GM12878 (cell line): Measurements from ENCODE around the gene MYO6. TPM values are rescaled to one million over a fixed set of nuclear protein-coding genes. Genes with fewer than 3 reads are reported as not detected.

Source experiments
- ATAC-seq: fragments of 200-7000 bp; cut with Tn5 transposase; 3 replicates; pipeline ENCODE4 v1.9.1; 2020; ENCODE audit warnings: mild to moderate bottlenecking, moderate library complexity
- BruUV-seq: library from RNA; stranded (reverse); fragments of 400-500 nt; replicated peaks from 2 replicates; lab custom pipeline; 2021; lab: Mats Ljungman, UMichigan
- CTCF ChIA-PET: fragments of 300-600 bp; sonication (Branson Sonifier 250); formaldehyde crosslinking; extraction: SDS; loops from one replicate; lab custom pipeline; 2021; ENCODE audit warnings: inconsistent platforms; lab: Yijun Ruan, JAX
- POLR2A ChIA-PET: fragments of 350-600 bp; formaldehyde crosslinking; extraction: SDS; loops from one replicate; lab custom pipeline; 2021; ENCODE audit warnings: inconsistent platforms; lab: Charles Lee
- RAD21 ChIA-PET: fragments of 300-600 bp; sonication (Branson Sonifier 250); formaldehyde crosslinking; loops from one replicate; lab custom pipeline; 2023; ENCODE audit warnings: antibody characterized with exemption; ENCODE audit not compliant: unreplicated experiment; lab: Charles Lee
- SMC1A ChIA-PET: fragments of 300-600 bp; sonication (Branson Sonifier 250); formaldehyde crosslinking; loops from one replicate; lab custom pipeline; 2023; ENCODE audit not compliant: unreplicated experiment, uncharacterized antibody; lab: Charles Lee
- DNase-seq: peaks from one replicate; pipeline ENCODE4 v3.0.0-alpha.2; 2011; ENCODE audit warnings: low read depth, low spot score
- FAIRE-seq: peaks from 3 replicates; lab custom pipeline; 2011; peaks lifted over from hg19 to GRCh38; lab: Jason Lieb, UNC
- H2AFZ ChIP-seq: 2 replicates; pipeline ENCODE4 v1.6.0; 2011; ENCODE audit warnings: low read depth, low read length, control low read depth; ENCODE audit not compliant: control insufficient read depth
- H3K27ac ChIP-seq: 2 replicates; pipeline ENCODE4 v1.5.1; 2011; ENCODE audit warnings: control low read depth; ENCODE audit not compliant: control insufficient read depth, insufficient read depth
- H3K27me3 ChIP-seq, 2 experiments: replicated peaks in 1 of 2; 2 replicates each; pipeline versions ENCODE4 v1.6.0 to v1.6.1; 2011; ENCODE audit warnings: low read length in 1 of 2; ENCODE audit not compliant: control insufficient read depth in 2 of 2, insufficient read depth in 2 of 2
- H3K36me3 ChIP-seq, 2 experiments: 2 replicates each; pipeline ENCODE4 v1.5.1; 2011; ENCODE audit warnings: low read length in 1 of 2; ENCODE audit not compliant: control insufficient read depth in 2 of 2, insufficient read depth in 2 of 2
- H3K4me1 ChIP-seq: 2 replicates; pipeline ENCODE4 v1.6.1; 2011; ENCODE audit warnings: mild to moderate bottlenecking, low read length, moderate library complexity, mixed read lengths; ENCODE audit not compliant: control insufficient read depth, insufficient read depth
- H3K4me2 ChIP-seq: 2 replicates; pipeline ENCODE4 v1.6.0; 2011; ENCODE audit warnings: control low read depth; ENCODE audit not compliant: control insufficient read depth, insufficient read depth
- H3K4me3 ChIP-seq: fragments of 200-600 bp; sonication (generic); 2 replicates; pipeline ENCODE4 v1.5.1; 2016
- H3K79me2 ChIP-seq: 2 replicates; pipeline ENCODE4 v1.6.0; 2011; ENCODE audit warnings: low read length; ENCODE audit not compliant: control insufficient read depth, insufficient read depth
- H3K9ac ChIP-seq: 2 replicates; pipeline ENCODE4 v1.8.0; 2011; ENCODE audit warnings: low read length, control low read depth, mixed read lengths; ENCODE audit not compliant: control insufficient read depth, insufficient read depth
- H3K9me3 ChIP-seq: replicated peaks from 3 replicates; pipeline ENCODE4 v1.5.1; 2011; ENCODE audit warnings: mild to moderate bottlenecking, low read length; ENCODE audit not compliant: control insufficient read depth, insufficient read depth
- H4K20me1 ChIP-seq: 2 replicates; pipeline ENCODE4 v1.6.0; 2011; ENCODE audit not compliant: control insufficient read depth, insufficient read depth
- BMI1 ChIP-seq: fragments of 450-650 bp; IDR thresholded peaks from 2 replicates; pipeline ENCODE4 v1.6.1; 2016; ENCODE audit warnings: mild to moderate bottlenecking, moderate library complexity, borderline replicate concordance
- E2F4 ChIP-seq: IDR thresholded peaks from 2 replicates; pipeline ENCODE4 v1.6.1; 2012; ENCODE audit warnings: low read depth, low read length, improper control_type of control experiment
- ELK1 ChIP-seq: IDR thresholded peaks from 2 replicates; pipeline ENCODE4 v1.6.1; 2012; ENCODE audit warnings: low read depth, low read length, improper control_type of control experiment
- EP300 ChIP-seq, 2 experiments: fragments of 150-350 bp in 1 of 2; IDR thresholded peaks; 2 replicates each; pipeline ENCODE4 v1.6.1; 2011 to 2012; ENCODE audit warnings: low read depth in 2 of 2, low read length in 2 of 2, borderline replicate concordance in 1 of 2, improper control_type of control experiment in 1 of 2, inconsistent platforms in 1 of 2; ENCODE audit not compliant: control insufficient read depth in 1 of 2
- EZH2 ChIP-seq: IDR thresholded peaks from 2 replicates; pipeline ENCODE4 v1.6.1; 2012; ENCODE audit warnings: low read depth, mild to moderate bottlenecking, control low read depth, inconsistent platforms, low read length, borderline replicate concordance; ENCODE audit not compliant: control insufficient read depth
- MYB ChIP-seq: fragments of 150-350 bp; IDR thresholded peaks from 2 replicates; pipeline ENCODE4 v1.6.1; 2014; ENCODE audit warnings: mild to moderate bottlenecking, low read depth, low read length, borderline replicate concordance
- NFYB ChIP-seq: IDR thresholded peaks from 2 replicates; pipeline ENCODE4 v1.6.1; 2011; ENCODE audit warnings: low read depth, mild to moderate bottlenecking, low read length, improper control_type of control experiment, moderate library complexity; ENCODE audit not compliant: insufficient read depth
- PKNOX1 ChIP-seq: fragments of 450-650 bp; IDR thresholded peaks from 2 replicates; pipeline ENCODE4 v1.6.1; 2016; ENCODE audit warnings: mild to moderate bottlenecking
- RBBP5 ChIP-seq: fragments of 200-600 bp; sonication (generic); conservative IDR thresholded peaks from 2 replicates; pipeline ENCODE4 v1.6.1; 2016
- RFX5 ChIP-seq: IDR thresholded peaks from 2 replicates; pipeline ENCODE4 v1.6.1; 2011; ENCODE audit warnings: low read depth, low read length, improper control_type of control experiment
- SMC3 ChIP-seq: IDR thresholded peaks from 2 replicates; pipeline ENCODE4 v1.6.1; 2011; ENCODE audit warnings: low read length, improper control_type of control experiment, borderline replicate concordance
- WGBS: methylation state at CpG from one replicate; pipeline ENCODE4 v1.1.6; 2016; ENCODE audit warnings: low lambda C conversion rate; ENCODE audit not compliant: insufficient replicate concordance, insufficient coverage; ENCODE audit errors: missing lambda C conversion rate; 5-methylcytosine and 5-hydroxymethylcytosine counted together
- in situ Hi-C: fragments of 300-500 bp; cut with MboI; formaldehyde crosslinking; loops from 9 replicates; pipeline ENCODE4 v1.14.3; 2018; ENCODE audit warnings: mixed read lengths
- intact Hi-C: fragments of 100-400 bp; cut with micrococcal nuclease; formaldehyde crosslinking; loops from one replicate; pipeline ENCODE4 v1.14.2; 2022; ENCODE audit not compliant: unreplicated experiment
- polyA plus RNA-seq, 11 experiments: library from polyadenylated mRNA; depleted of rRNA in 4 of 11; unstranded in 6 of 11; stranded (reverse) in 5 of 11; fragments of >200 nt; fragmentation: Nextera tagmentation in 4 of 11; fragmentation: Illumina TruSeq in 1 of 11; extraction: Ambion mirVana in 4 of 11; extraction: Trizol in 1 of 11; gene quantifications; 1 replicate in 1 of 11; 2 replicates in 10 of 11; pipeline versions ENCODE4 v1.2.1 to v1.2.3, GENCODE V29; 2011 to 2016; ENCODE audit warnings: inconsistent platforms in 2 of 11, missing spikeins in 2 of 11, low read depth in 1 of 11
- total RNA-seq, 4 experiments: library from RNA; depleted of rRNA in 3 of 4; stranded (reverse); fragments of >200 nt in 3 of 4; fragmentation: Illumina TruSeq in 1 of 4; extraction: Trizol in 1 of 4; gene quantifications; 2 replicates each; pipeline versions ENCODE4 v1.2.1 to v1.2.3, GENCODE V29; 2013 to 2021

The MYO6 gene
- total and polyA plus RNA-seq, 10 of the 15 experiments (the other 5 are each of a cell fraction or from before 2014, with no cell fraction given) = 7.9 to 30.4 (median 16.8) TPM

- CTCF ChIA-PET = interaction anchor here (0.6 to 7.3 kb wide), 18 partner anchors 8 to 1522 kb away, joined by 3 to 75 read pairs (median 5); no protein-coding TSS in a partner anchor
- H2AFZ ChIP-seq = peak overlapping the region; percentile 72; the same call in 1 of the 2 replicates
- no peaks in the 10 kb centered on the region; the same call in 1 of the 2 replicates for H3K4me1 ChIP-seq
- H3K9ac ChIP-seq = no peak overlapping the region
- H3K4me2 ChIP-seq = peak overlapping the region; percentile 95
- TF ChIP-seq EZH2 = no peak
- TF ChIP-seq ELK1 = no peak
- SMC1A ChIA-PET = interaction anchor here (0.9 to 4.0 kb wide), 6 partner anchors 11 to 922 kb away, joined by 3 to 19 read pairs (median 4); no protein-coding TSS in a partner anchor
- RAD21 ChIA-PET = interaction anchor here (1.5 kb wide), 1 partner anchor 926 kb away, joined by 7 read pairs; no protein-coding TSS in a partner anchor
- intact Hi-C loops = loop anchor here (2.0 to 10.0 kb wide), 6 partner anchors 232 to 1529 kb away; partner anchors contain the start of gene HTR1B
- H3K4me3 ChIP-seq = peak overlapping the region; percentile 14; the same call in 1 of the 2 replicates
- DNase-seq = no peak
- H3K79me2 ChIP-seq = no peaks in the 10 kb centered on the region
- in situ Hi-C loops = loop anchor here (10.0 to 25.0 kb wide), 2 partner anchors 927 to 1529 kb away; partner anchors contain the start of gene HTR1B
- no peaks in the 10 kb centered on the region for H3K9me3 ChIP-seq
- no peaks in the 10 kb centered on the region for H4K20me1 ChIP-seq
- POLR2A ChIA-PET = no interaction called here
- no peak; the same call in 1 of the 3 replicates for ATAC-seq
- no peak overlapping the region for H3K27ac ChIP-seq
- BruUV-seq = no TSS peak
- H3K36me3 ChIP-seq = no peaks in the 10 kb centered on the region
- H3K27me3 ChIP-seq = peaks cover 0 to 2% of the 10 kb centered on the region in 2 experiments; a peak in 1 of 4 replicates
- FAIRE-seq = no peak
- WGBS = 51% methylated on average over 12 of the region's 12 CpGs
Measured at GRCh38 chr6:75935473-75935793, 186.4 kb downstream of the MYO6 start.

GRCh38 chr6:75936682-75937081, 187.6 kb downstream of the MYO6 start:
- Histone ChIP-seq H3K9ac (no peak overlapping the region), H3K27ac (no peak overlapping the region), H4K20me1 (no peaks in the 10 kb centered on the region), H3K4me1 (no peaks in the 10 kb centered on the region; the same call in 1 of the 2 replicates), H3K4me2 (no peak overlapping the region), H2AFZ (no peak overlapping the region), H3K27me3 (peaks cover 0 to 2% of the 10 kb centered on the region in 2 experiments; a peak in 1 of 4 replicates), H3K9me3 (no peaks in the 10 kb centered on the region), H3K79me2 (no peaks in the 10 kb centered on the region), H3K36me3 (no peaks in the 10 kb centered on the region), H3K4me3 (no peak overlapping the region)
- DNase-seq = no peak
- ChIA-PET RAD21 (interaction anchor here (0.9 kb wide), 1 partner anchor 10 kb away, joined by 3 read pairs; no protein-coding TSS in a partner anchor), CTCF (interaction anchor here (0.6 to 7.3 kb wide), 8 partner anchors 7 to 925 kb away, joined by 3 to 75 read pairs (median 4); no protein-coding TSS in a partner anchor), SMC1A (interaction anchor here (1.0 to 4.0 kb wide), 2 partner anchors 10 to 43 kb away, joined by 4 to 19 read pairs; no protein-coding TSS in a partner anchor), POLR2A (no interaction called here)
- WGBS = 23% methylated on average over 3 of the region's 3 CpGs
- BruUV-seq = no TSS peak
- FAIRE-seq = no peak
- intact Hi-C loops = loop anchor here (5.0 to 10.0 kb wide), 5 partner anchors 231 to 1528 kb away; partner anchors contain the start of gene HTR1B
- in situ Hi-C loops = loop anchor here (10.0 to 25.0 kb wide), 2 partner anchors 926 to 1528 kb away; partner anchors contain the start of gene HTR1B
- ATAC-seq = no peak
- TF ChIP-seq RFX5 = no peak
- TF ChIP-seq BMI1 = no peak
- no peak for TF ChIP-seq MYB
- no peak for TF ChIP-seq RBBP5
- TF ChIP-seq PKNOX1 = no peak
- no peak for TF ChIP-seq E2F4
- TF ChIP-seq NFYB = no peak
- no peak for TF ChIP-seq EP300 (IDR thresholded peaks at IDR 0.05; ENCODE audit: borderline replicate concordance in 1 of 2, control insufficient read depth in 1 of 2, low read depth in 2 of 2, low read length in 2 of 2)
- TF ChIP-seq SMC3 = no peak
